ENCODE measurements around the gene AIFM3.

The AIFM3 gene

DNA sequence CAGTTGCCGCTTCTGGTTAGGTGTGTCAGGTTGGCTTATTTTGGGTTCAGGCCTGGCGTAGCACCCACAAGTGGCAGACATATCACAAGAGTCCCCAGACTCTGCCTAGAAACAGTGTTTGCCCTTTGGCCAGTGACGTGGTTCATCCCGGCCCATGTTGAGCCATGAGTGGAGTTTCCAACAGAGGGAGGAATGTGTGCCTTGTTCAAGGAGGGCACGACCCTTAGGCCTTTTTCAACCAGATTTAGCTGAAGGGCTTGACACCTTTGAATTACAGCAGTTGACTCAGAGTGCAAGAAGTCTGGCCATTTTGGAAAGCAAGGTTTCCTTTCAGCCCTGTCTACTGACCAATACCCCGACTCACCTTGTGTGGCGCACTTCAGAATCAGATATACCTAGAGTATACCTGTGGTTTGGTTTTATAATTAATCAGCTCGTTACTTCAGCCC is 15.1 kb upstream of the AIFM3 start:
- H4K20me1 ChIP-seq (ENCODE audit: low read depth, low read length), result no peaks in the 10 kb centered on the region
- no peaks in the 10 kb centered on the region for H3K9me3 ChIP-seq (ENCODE audit: insufficient read depth, low read length)
- H2AFZ ChIP-seq (ENCODE audit: low read depth, low read length, severe bottlenecking), result no peak overlapping the region
- no peak overlapping the region for H3K9ac ChIP-seq (ENCODE audit: low read length)
- no peak overlapping the region for H3K4me2 ChIP-seq (ENCODE audit: low read depth, low read length, poor library complexity, severe bottlenecking)
- peaks cover 21% of the 10 kb centered on the region for H3K79me2 ChIP-seq (ENCODE audit: insufficient read depth, low read length)
- no peaks in the 10 kb centered on the region for H3F3A ChIP-seq (ENCODE audit: insufficient read depth)
- no peaks in the 10 kb centered on the region for H3K36me3 ChIP-seq (ENCODE audit: low read length)
- no peak overlapping the region for H3K27ac ChIP-seq (ENCODE audit: low read depth, low read length)
- no peaks in the 10 kb centered on the region for H3K9me2 ChIP-seq (replicated peaks; ENCODE audit: insufficient read depth, low read length)
- H3K27me3 ChIP-seq (ENCODE audit: low read length), result no peaks in the 10 kb centered on the region
- TF ChIP-seq CTCF (IDR thresholded peaks at IDR 0.05; ENCODE audit: insufficient read depth, low read length, poor library complexity, severe bottlenecking), result no peak
- H3K4me3 ChIP-seq (ENCODE audit: insufficient read depth, low read length, poor library complexity, severe bottlenecking), result no peak overlapping the region

GRCh38 chr22:20952544-20953341 is 14.3 kb upstream of the AIFM3 start:
- H3K36me3 ChIP-seq (ENCODE audit: low read length), result no peaks in the 10 kb centered on the region
- no peak overlapping the region for H3K9ac ChIP-seq (ENCODE audit: low read length)
- no peak overlapping the region for H3K4me2 ChIP-seq (ENCODE audit: low read depth, low read length, poor library complexity, severe bottlenecking)
- no peaks in the 10 kb centered on the region for H3F3A ChIP-seq (ENCODE audit: insufficient read depth)
- H2AFZ ChIP-seq (ENCODE audit: low read depth, low read length, severe bottlenecking), result no peak overlapping the region
- H3K9me3 ChIP-seq (ENCODE audit: insufficient read depth, low read length), result no peaks in the 10 kb centered on the region
- H3K4me3 ChIP-seq (ENCODE audit: insufficient read depth, low read length, poor library complexity, severe bottlenecking), result no peak overlapping the region
- TF ChIP-seq EZH2phosphoT487 (conservative IDR thresholded peaks at IDR 0.05; ENCODE audit: low read length) (no peak), CTCF (IDR thresholded peaks at IDR 0.05; ENCODE audit: insufficient read depth, low read length, poor library complexity, severe bottlenecking) (no peak)
- H3K27ac ChIP-seq (ENCODE audit: low read depth, low read length), result no peak overlapping the region
- H3K27me3 ChIP-seq (ENCODE audit: low read length), result no peaks in the 10 kb centered on the region
- no peaks in the 10 kb centered on the region for H4K20me1 ChIP-seq (ENCODE audit: low read depth, low read length)
- H3K79me2 ChIP-seq (ENCODE audit: insufficient read depth, low read length), result peaks cover 13% of the 10 kb centered on the region
- no peaks in the 10 kb centered on the region for H3K9me2 ChIP-seq (replicated peaks; ENCODE audit: insufficient read depth, low read length)

DNA sequence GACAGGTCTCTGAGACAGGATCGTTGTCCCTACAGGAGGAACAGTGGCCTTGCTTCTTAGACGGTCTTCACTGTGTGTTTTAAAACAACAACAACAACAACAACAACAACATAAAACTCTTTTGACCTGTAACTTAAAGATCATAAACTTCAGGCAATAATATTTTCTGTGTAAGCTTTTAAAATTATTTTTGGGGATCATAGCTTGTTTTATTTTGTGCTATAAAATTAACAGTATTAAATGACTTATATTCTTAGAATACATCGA is 13.8 kb upstream of the AIFM3 start:
- Histone ChIP-seq H3F3A (ENCODE audit: insufficient read depth) (no peaks in the 10 kb centered on the region), H3K9me3 (ENCODE audit: insufficient read depth, low read length) (no peaks in the 10 kb centered on the region), H3K4me2 (ENCODE audit: low read depth, low read length, poor library complexity, severe bottlenecking) (no peak overlapping the region), H3K9me2 (replicated peaks; ENCODE audit: insufficient read depth, low read length) (no peaks in the 10 kb centered on the region), H3K27ac (ENCODE audit: low read depth, low read length) (no peak overlapping the region), H3K4me3 (ENCODE audit: insufficient read depth, low read length, poor library complexity, severe bottlenecking) (no peak overlapping the region), H3K9ac (ENCODE audit: low read length) (no peak overlapping the region), H3K27me3 (ENCODE audit: low read length) (no peaks in the 10 kb centered on the region), H2AFZ (ENCODE audit: low read depth, low read length, severe bottlenecking) (no peak overlapping the region), H3K36me3 (ENCODE audit: low read length) (no peaks in the 10 kb centered on the region), H4K20me1 (ENCODE audit: low read depth, low read length) (no peaks in the 10 kb centered on the region), H3K79me2 (ENCODE audit: insufficient read depth, low read length) (peaks cover 7% of the 10 kb centered on the region)
- TF ChIP-seq CTCF (IDR thresholded peaks at IDR 0.05; ENCODE audit: insufficient read depth, low read length, poor library complexity, severe bottlenecking) (no peak), EZH2phosphoT487 (conservative IDR thresholded peaks at IDR 0.05; ENCODE audit: low read length) (no peak)

All from SU-DHL-6 (cell line).